ENCODE data around the gene NFIA.

Gene NFIA

DNA sequence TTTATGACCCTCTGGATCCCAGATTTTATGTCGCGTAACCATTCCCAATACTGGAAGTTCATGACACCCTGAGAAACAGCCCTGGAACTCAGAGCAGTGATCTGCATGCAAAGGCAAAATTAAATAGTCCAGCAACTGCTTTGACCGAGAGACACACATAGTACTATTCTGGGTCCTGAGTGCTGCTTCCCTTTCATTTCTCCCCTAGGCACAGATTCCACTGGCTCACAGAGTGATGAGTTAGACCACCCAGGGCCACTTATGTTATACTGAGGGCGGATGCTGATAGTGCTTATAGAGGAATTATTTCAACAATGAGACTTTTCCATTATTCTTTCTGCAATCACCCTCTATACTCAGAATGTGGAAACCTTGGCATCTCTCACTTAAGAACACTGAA, 69.2 kb downstream of the NFIA start:
- TF ChIP-seq CTCF (IDR thresholded peaks at IDR 0.05; ENCODE audit: extremely low read depth, missing control alignments) = no peak
- no peak for DNase-seq (ENCODE audit: low spot score)

DNA sequence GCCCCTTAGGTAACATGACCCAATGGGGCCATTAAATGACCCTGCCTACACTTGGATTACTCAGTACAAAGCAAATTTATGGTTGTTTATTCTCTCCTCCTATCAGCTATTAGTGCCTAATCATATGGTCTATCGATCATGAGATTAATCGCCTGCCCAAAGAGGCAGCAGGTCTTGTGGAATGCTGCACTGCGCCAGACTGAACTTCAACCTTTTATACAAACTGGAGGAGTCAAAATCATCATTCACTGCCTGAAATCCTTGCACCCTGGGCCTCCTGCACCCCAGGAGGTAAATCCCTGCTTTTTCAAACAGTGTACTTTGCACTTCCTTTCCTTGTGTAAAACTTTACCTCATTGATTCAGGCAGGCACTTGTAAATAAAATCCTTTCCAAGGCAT, 69.7 kb downstream of the NFIA start:
- no peak for TF ChIP-seq CTCF (IDR thresholded peaks at IDR 0.05; ENCODE audit: extremely low read depth, missing control alignments)
- no peak for DNase-seq (ENCODE audit: low spot score)

DNA sequence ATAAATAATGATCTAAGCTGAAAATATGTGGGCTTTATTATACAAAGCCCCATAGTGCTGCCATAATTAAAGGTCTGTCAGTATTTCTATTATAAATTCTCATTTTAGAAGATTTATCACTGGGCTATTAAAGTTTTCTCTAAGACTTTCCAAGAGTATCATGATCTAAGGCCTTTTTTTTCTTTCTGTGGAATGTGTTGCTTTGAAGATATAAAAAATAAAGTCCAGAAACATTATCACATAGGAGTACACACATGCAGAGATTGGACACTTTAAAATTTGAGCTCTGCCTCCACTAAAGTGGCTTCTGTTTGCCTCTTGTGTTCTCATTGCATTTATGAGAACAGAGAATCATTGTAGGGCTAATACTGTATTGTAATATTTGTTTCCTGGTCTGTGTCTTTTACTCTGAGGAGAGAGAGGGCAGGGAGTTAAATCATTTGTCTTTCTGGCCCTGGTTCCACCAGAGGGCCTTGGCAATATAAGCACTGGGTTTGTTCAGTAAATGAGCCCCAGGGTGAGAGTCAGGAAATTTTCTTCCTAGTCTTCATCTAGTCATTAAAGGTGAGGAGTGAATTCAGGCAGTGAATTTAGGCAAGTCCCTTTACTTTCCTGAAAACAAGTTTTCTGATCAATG, 70.2 kb downstream of the NFIA start:
- TF ChIP-seq CTCF (IDR thresholded peaks at IDR 0.05; ENCODE audit: extremely low read depth, missing control alignments) = no peak
- no peak for DNase-seq (ENCODE audit: low spot score)

GRCh38 chr1:61156576-61157467, 74.5 kb downstream of the NFIA start:
- no peak for DNase-seq (ENCODE audit: low spot score)
- TF ChIP-seq CTCF (IDR thresholded peaks at IDR 0.05; ENCODE audit: extremely low read depth, missing control alignments) = no peak

- no peak for TF ChIP-seq CTCF (IDR thresholded peaks at IDR 0.05; ENCODE audit: extremely low read depth, missing control alignments)
- DNase-seq (ENCODE audit: low spot score) = no peak
These were observed 75.2 kb downstream of the NFIA start for GRCh38 chr1:61157468-61157987.

DNA sequence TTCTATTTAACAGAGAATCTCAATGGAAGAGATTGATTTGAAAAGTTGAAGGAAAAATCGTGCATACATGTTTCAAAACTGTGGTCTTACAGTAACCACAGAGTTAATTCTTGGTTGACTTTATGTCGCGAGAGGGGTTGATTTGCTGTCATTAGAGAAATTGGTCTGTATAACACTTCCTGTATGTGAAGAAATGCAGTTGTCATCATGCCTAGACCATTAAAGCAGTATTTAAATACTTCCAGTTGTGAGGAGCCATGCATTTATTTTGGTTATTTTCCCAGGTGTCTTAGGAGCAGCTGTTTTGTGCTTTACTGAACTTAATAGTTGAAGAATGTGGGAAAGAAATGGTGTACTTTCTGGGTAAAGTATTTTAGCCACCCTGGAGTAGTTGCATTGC, 76.2 kb downstream of the NFIA start:
- TF ChIP-seq CTCF (IDR thresholded peaks at IDR 0.05; ENCODE audit: extremely low read depth, missing control alignments) = no peak
- DNase-seq (ENCODE audit: low spot score) = no peak

GRCh38 chr1:61160526-61160925, 78.2 kb downstream of the NFIA start:
- no peak for TF ChIP-seq CTCF (IDR thresholded peaks at IDR 0.05; ENCODE audit: extremely low read depth, missing control alignments)
- DNase-seq (ENCODE audit: low spot score) = no peak
